Measurements from ENCODE around the gene FAAP100. TPM values are rescaled to one million over a fixed set of nuclear protein-coding genes. Genes with fewer than 3 reads are reported as not detected.

Gene FAAP100
- total and polyA plus RNA-seq, 7 donors: 6.6 to 27.2 (median 10.9) TPM

GRCh38 chr17:81513372-81513752, 38.8 kb downstream of the FAAP100 start:
- no peak for TF ChIP-seq CTCF (IDR thresholded peaks at IDR 0.05)
- peak in 1 of 4 donors; percentile 6 for TF ChIP-seq POLR2AphosphoS5 (IDR thresholded peaks at IDR 0.05)
- TF ChIP-seq POLR2A (IDR thresholded peaks at IDR 0.05): peak in 1 of 2 donors; percentile 22
- no peak for TF ChIP-seq EP300 (IDR thresholded peaks at IDR 0.05)
- Histone ChIP-seq H3K27ac (peak overlapping the region; percentile 99 to 100 (median 100)), H3K36me3 (peaks cover 25 to 41% (median 35%) of the 10 kb centered on the region in 4 donors), H3K9me3 (no peaks in the 10 kb centered on the region), H3K27me3 (no peaks in the 10 kb centered on the region), H3K4me1 (peaks cover 0 to 65% (median 41%) of the 10 kb centered on the region in 4 donors), H3K4me3 (peak overlapping the region; percentile 88 to 99 (median 96))
- intact Hi-C loops (cut with DNase I): loop anchor here (2.0 kb wide), 1 partner anchor 119 kb away; the partner anchor contains the start of gene BAHCC1
- DNase-seq: peak; percentile 92
- 0 to 1% methylated on average over 23 of the region's 23 CpGs for WGBS, 2 donors

GRCh38 chr17:81512562-81513371, 39.4 kb downstream of the FAAP100 start, which contains the start of gene ACTG1:
Gene ACTG1 (minus strand): TSS chr17:81512799. CDS start chr17:81512354, 445 bp downstream.
- Histone ChIP-seq H3K27me3 (no peaks in the 10 kb centered on the region), H3K9me3 (no peaks in the 10 kb centered on the region), H3K27ac (peak within 1 kb of the TSS; percentile 99 to 100 (median 100)), H3K36me3 (peaks cover 25 to 41% (median 35%) of the 10 kb centered on the region in 4 donors), H3K4me1 (peaks cover 0 to 60% (median 36%) of the 10 kb centered on the region in 4 donors), H3K4me3 (peak within 1 kb of the TSS; percentile 88 to 99 (median 96))
- DNase-seq: peak; percentile 97
- peak in 1 of 4 donors; percentile 25 for TF ChIP-seq EP300 (IDR thresholded peaks at IDR 0.05)
- TF ChIP-seq POLR2AphosphoS5 (IDR thresholded peaks at IDR 0.05): peak; percentile 96 to 100 (median 99)
- TF ChIP-seq CTCF (IDR thresholded peaks at IDR 0.05): no peak
- TF ChIP-seq POLR2A (IDR thresholded peaks at IDR 0.05): peak; percentile 93
- intact Hi-C loops (cut with DNase I): loop anchor here (1.0 to 2.0 kb wide), 2 partner anchors 118 to 170 kb away; partner anchors contain the start of gene BAHCC1
- 0 to 1% methylated on average over 111 of the region's 111 CpGs for WGBS, 2 donors

GRCh38 chr17:81511804-81512561, 40.2 kb downstream of the FAAP100 start:
- peak overlapping the region; percentile 99 to 100 (median 100) for H3K27ac ChIP-seq
- H3K36me3 ChIP-seq: peaks cover 25 to 41% (median 35%) of the 10 kb centered on the region in 4 donors
- H3K27me3 ChIP-seq: no peaks in the 10 kb centered on the region
- peak; percentile 83 for DNase-seq
- TF ChIP-seq CTCF (IDR thresholded peaks at IDR 0.05) (no peak), EP300 (IDR thresholded peaks at IDR 0.05) (no peak), POLR2AphosphoS5 (IDR thresholded peaks at IDR 0.05) (no peak), POLR2A (IDR thresholded peaks at IDR 0.05) (no peak)
- H3K4me1 ChIP-seq: peaks cover 0 to 53% (median 28%) of the 10 kb centered on the region in 4 donors
- WGBS, 2 donors: 0% methylated on average over 62 of the region's 62 CpGs
- intact Hi-C loops (cut with DNase I): loop anchor here (1.0 to 2.0 kb wide), 2 partner anchors 117 to 170 kb away; partner anchors contain the start of gene BAHCC1
- no peaks in the 10 kb centered on the region for H3K9me3 ChIP-seq
- H3K4me3 ChIP-seq: peak overlapping the region; percentile 88 to 99 (median 94)

GRCh38 chr17:81511554-81511803, 40.7 kb downstream of the FAAP100 start:
- Histone ChIP-seq H3K36me3 (peaks cover 25 to 41% (median 35%) of the 10 kb centered on the region in 4 donors), H3K4me1 (peaks cover 0 to 47% (median 23%) of the 10 kb centered on the region in 4 donors), H3K4me3 (peak overlapping the region; percentile 88 to 99 (median 94)), H3K27ac (peak overlapping the region; percentile 99 to 100 (median 100)), H3K9me3 (no peaks in the 10 kb centered on the region), H3K27me3 (no peaks in the 10 kb centered on the region)
- intact Hi-C loops (cut with DNase I): no loop called here
- TF ChIP-seq POLR2AphosphoS5 (IDR thresholded peaks at IDR 0.05) (peak in 1 of 4 donors; percentile 39), EP300 (IDR thresholded peaks at IDR 0.05) (no peak), POLR2A (IDR thresholded peaks at IDR 0.05) (peak in 1 of 2 donors; percentile 25), CTCF (IDR thresholded peaks at IDR 0.05) (no peak)
- WGBS, 2 donors: 1 to 2% methylated on average over 9 of the region's 9 CpGs
- no peak for DNase-seq
